HL-60/S4 treated with retinoic acid at 250 ng/mL for 4 days and 3 days (cell line): ENCODE measurements around the gene ARSB.

Source experiments
- in situ Hi-C: fragments of 300-500 bp; cut with MboI; formaldehyde crosslinking; loops from 2 replicates; pipeline ENCODE4 v1.7.0; 2022; ENCODE audit warnings: low sequenced_read_pairs

Gene ARSB

GRCh38 chr5:78985116-78985724 is at the start of gene ARSB:
ARSB (minus strand) TSS chr5:78985310; CDS start chr5:78985248, 62 bp downstream.
- in situ Hi-C loops = no loop called here

- in situ Hi-C loops = loop anchor here (25.0 kb wide), 1 partner anchor 430 kb away; no protein-coding TSS in a partner anchor
Measured at GRCh38 chr5:79032782-79033181, 47.7 kb upstream of the ARSB start.

- in situ Hi-C loops = loop anchor here (25.0 kb wide), 1 partner anchor 430 kb away; no protein-coding TSS in a partner anchor
Measured at GRCh38 chr5:79032031-79032695, 47.1 kb upstream of the ARSB start.

- in situ Hi-C loops = loop anchor here (25.0 kb wide), 1 partner anchor 431 kb away; no protein-coding TSS in a partner anchor
Measured at GRCh38 chr5:79031485-79031867, 46.4 kb upstream of the ARSB start.

- in situ Hi-C loops = loop anchor here (25.0 kb wide), 1 partner anchor 431 kb away; no protein-coding TSS in a partner anchor
Measured at GRCh38 chr5:79030663-79031484, 45.8 kb upstream of the ARSB start.

GRCh38 chr5:79025054-79025472 is 40.0 kb upstream of the ARSB start:
- in situ Hi-C loops = loop anchor here (25.0 kb wide), 1 partner anchor 437 kb away; no protein-coding TSS in a partner anchor

GRCh38 chr5:79023947-79024346 is 38.8 kb upstream of the ARSB start:
- in situ Hi-C loops = no loop called here

GRCh38 chr5:79023348-79023747 is 38.2 kb upstream of the ARSB start:
- in situ Hi-C loops = no loop called here

GRCh38 chr5:79022771-79023170 is 37.7 kb upstream of the ARSB start:
- in situ Hi-C loops = no loop called here

- in situ Hi-C loops = no loop called here
Measured at GRCh38 chr5:79021753-79022152, 36.6 kb upstream of the ARSB start.

- in situ Hi-C loops = no loop called here
Measured at GRCh38 chr5:79020861-79021561, 35.9 kb upstream of the ARSB start.

GRCh38 chr5:79014631-79015030 is 29.5 kb upstream of the ARSB start:
- in situ Hi-C loops = no loop called here

GRCh38 chr5:79011869-79012268 is 26.8 kb upstream of the ARSB start:
- in situ Hi-C loops = no loop called here

- in situ Hi-C loops = no loop called here
Measured at GRCh38 chr5:79011219-79011836, 26.2 kb upstream of the ARSB start.

- in situ Hi-C loops = no loop called here
Measured at GRCh38 chr5:79008362-79008761, 23.3 kb upstream of the ARSB start.

- in situ Hi-C loops = no loop called here
Measured at GRCh38 chr5:79007872-79008271, 22.8 kb upstream of the ARSB start.

GRCh38 chr5:79005936-79006631 is 21.0 kb upstream of the ARSB start:
- in situ Hi-C loops = no loop called here

GRCh38 chr5:79005151-79005550 is 20.0 kb upstream of the ARSB start:
- in situ Hi-C loops = no loop called here

- in situ Hi-C loops = no loop called here
Measured at GRCh38 chr5:79002374-79002773, 17.3 kb upstream of the ARSB start.

GRCh38 chr5:79001471-79001870 is 16.4 kb upstream of the ARSB start:
- in situ Hi-C loops = no loop called here
